Measurements from ENCODE around the gene MYCBP2. TPM values are rescaled to one million over a fixed set of nuclear protein-coding genes. Genes with fewer than 3 reads are reported as not detected.

MYCBP2 gene, protein sequence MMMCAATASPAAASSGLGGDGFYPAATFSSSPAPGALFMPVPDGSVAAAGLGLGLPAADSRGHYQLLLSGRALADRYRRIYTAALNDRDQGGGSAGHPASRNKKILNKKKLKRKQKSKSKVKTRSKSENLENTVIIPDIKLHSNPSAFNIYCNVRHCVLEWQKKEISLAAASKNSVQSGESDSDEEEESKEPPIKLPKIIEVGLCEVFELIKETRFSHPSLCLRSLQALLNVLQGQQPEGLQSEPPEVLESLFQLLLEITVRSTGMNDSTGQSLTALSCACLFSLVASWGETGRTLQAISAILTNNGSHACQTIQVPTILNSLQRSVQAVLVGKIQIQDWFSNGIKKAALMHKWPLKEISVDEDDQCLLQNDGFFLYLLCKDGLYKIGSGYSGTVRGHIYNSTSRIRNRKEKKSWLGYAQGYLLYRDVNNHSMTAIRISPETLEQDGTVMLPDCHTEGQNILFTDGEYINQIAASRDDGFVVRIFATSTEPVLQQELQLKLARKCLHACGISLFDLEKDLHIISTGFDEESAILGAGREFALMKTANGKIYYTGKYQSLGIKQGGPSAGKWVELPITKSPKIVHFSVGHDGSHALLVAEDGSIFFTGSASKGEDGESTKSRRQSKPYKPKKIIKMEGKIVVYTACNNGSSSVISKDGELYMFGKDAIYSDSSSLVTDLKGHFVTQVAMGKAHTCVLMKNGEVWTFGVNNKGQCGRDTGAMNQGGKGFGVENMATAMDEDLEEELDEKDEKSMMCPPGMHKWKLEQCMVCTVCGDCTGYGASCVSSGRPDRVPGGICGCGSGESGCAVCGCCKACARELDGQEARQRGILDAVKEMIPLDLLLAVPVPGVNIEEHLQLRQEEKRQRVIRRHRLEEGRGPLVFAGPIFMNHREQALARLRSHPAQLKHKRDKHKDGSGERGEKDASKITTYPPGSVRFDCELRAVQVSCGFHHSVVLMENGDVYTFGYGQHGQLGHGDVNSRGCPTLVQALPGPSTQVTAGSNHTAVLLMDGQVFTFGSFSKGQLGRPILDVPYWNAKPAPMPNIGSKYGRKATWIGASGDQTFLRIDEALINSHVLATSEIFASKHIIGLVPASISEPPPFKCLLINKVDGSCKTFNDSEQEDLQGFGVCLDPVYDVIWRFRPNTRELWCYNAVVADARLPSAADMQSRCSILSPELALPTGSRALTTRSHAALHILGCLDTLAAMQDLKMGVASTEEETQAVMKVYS (N-terminal part only)
- 74.3 and 93.8 TPM in 2 replicates for total RNA-seq

DNA sequence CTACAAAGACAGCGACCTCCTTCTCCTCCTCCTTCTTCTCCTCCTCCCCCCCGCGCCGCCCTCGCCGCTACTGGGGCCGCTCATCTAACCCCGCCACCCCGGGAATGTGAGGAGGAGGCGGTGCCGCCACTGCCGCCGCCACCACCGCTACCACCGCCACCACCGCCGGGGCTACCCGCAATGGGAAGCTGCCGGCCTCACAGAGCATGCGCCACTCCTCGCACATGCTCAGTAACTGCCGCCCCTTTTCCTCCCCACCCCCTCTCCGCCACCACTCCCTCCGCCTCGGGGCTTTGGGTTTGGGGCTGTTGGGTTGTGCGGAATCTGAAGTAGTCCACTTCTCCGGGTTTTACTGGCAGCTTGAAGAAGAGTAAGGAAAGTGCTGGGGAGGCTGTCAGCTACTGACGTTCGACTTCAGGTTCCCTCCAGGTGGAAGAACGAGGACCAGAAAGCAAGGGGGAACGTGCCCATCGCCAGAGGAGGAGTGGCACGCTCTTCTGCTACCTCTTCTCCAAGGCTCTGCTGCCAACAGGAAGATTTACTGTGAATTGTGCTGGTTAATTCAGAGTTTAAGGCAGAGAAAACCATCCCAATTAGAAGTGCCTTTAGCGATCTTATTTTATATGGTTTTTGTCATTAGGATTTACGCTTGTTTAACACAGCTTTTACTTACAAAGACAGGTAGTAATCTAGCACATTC, at the start of gene MYCBP2:
Gene MYCBP2 (minus strand): TSS at position 190 of the 700 bp plus-strand sequence. CDS start 319 bp downstream, outside the sequence.
- intact Hi-C loops (cut with micrococcal nuclease) = loop anchor here (1.0 to 10.0 kb wide), 6 partner anchors 142 to 1868 kb away; partner anchors contain the start of genes FBXL3 and KCTD12

DNA sequence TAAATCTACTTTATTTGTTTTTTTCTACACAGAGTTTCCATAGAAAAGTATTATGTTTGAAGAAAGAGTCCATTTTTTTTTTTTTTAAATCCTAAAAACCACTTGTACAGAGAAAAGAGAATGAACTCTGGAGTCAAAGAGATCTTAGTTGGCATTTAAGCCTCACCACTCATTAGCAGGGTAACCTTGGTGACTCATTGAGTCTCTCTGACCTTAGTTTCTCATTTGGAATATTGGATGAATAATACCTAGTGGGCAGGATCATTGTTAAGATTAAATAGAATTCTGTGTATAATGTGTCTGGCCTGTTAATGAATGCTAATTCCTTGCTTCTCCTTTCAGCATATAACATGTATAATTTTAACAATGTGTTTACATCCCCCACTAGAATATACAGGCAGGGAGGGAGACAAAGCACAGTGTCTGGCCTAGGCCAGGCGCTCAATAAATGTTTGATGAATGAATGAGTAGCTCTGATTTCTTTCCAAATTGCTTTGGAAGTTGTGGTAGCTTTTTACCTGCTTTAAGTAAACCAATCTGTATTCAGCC, 48.7 kb upstream of the MYCBP2 start:
- Mint-ChIP-seq H3K4me3 (ENCODE audit: low read depth) (no peak overlapping the region), H3K36me3 (ENCODE audit: low read depth) (no peaks in the 10 kb centered on the region), H3K27ac (no peak overlapping the region), H3K27me3 (ENCODE audit: low read depth) (peaks cover 12% of the 10 kb centered on the region), H3K9me3 (no peaks in the 10 kb centered on the region), H3K4me1 (ENCODE audit: low read depth) (no peaks in the 10 kb centered on the region)
- no peak for DNase-seq (ENCODE audit: low spot score)
- intact Hi-C loops (cut with micrococcal nuclease) = no loop called here

More for the DNA sequence above, at the start of gene MYCBP2:
- peaks cover 59% of the 10 kb centered on the region for H3K4me1 Mint-ChIP-seq (ENCODE audit: low read depth)
- peak within 1 kb of the TSS; percentile 98 for H3K27ac Mint-ChIP-seq
- DNase-seq (ENCODE audit: low spot score) = peak; percentile 97
- peaks cover 18% of the 10 kb centered on the region for H3K36me3 Mint-ChIP-seq (ENCODE audit: low read depth)
- peak within 1 kb of the TSS; percentile 98 for H3K4me3 Mint-ChIP-seq (ENCODE audit: low read depth)
- H3K9me3 Mint-ChIP-seq = no peaks in the 10 kb centered on the region
- H3K27me3 Mint-ChIP-seq (ENCODE audit: low read depth) = no peaks in the 10 kb centered on the region

DNA sequence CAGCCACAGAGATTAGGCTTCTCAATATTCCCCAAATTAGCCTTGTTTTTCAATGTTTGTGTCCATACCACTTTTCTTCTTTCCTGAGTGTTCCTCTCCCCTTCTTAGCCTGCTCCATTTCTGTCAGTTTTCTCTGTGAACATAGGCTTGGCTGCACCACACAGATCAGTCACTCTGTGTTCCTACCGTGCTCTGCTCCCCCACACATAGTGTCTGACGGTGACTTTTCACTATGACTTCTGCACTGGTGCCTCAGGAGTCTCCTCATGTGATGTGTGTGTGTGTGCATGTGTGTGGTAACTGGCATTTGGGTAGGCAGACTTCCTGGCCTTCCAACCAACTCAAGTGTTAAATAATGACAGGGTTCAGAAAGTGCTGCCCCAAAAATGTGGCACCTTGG, 47.9 kb upstream of the MYCBP2 start:
- no peak for DNase-seq (ENCODE audit: low spot score)
- no peaks in the 10 kb centered on the region for H3K4me1 Mint-ChIP-seq (ENCODE audit: low read depth)
- H3K27ac Mint-ChIP-seq = no peak overlapping the region
- no peaks in the 10 kb centered on the region for H3K9me3 Mint-ChIP-seq
- H3K36me3 Mint-ChIP-seq (ENCODE audit: low read depth) = no peaks in the 10 kb centered on the region
- intact Hi-C loops (cut with micrococcal nuclease) = no loop called here
- peaks cover 15% of the 10 kb centered on the region for H3K27me3 Mint-ChIP-seq (ENCODE audit: low read depth)
- no peak overlapping the region for H3K4me3 Mint-ChIP-seq (ENCODE audit: low read depth)

DNA sequence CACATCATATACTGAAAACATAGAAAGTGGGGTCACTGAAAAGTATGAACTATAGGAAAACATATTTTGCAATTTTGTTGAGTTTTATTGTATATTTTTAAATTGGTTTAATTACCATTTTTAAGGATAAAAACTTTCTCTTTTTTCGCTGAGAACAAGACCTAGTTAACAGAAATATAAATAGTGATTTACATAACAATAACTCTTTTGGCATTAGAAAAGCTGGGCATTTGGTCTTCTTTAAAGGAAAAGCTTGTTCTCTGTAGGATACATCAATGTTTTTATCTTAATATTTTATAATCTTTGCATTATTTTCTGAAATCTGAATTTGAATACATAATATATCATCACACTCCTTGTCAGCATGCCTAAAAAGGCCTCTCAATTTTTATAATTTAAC, 47.4 kb upstream of the MYCBP2 start:
- Mint-ChIP-seq H3K4me3 (ENCODE audit: low read depth) (no peak overlapping the region), H3K36me3 (ENCODE audit: low read depth) (no peaks in the 10 kb centered on the region), H3K4me1 (ENCODE audit: low read depth) (no peaks in the 10 kb centered on the region), H3K27me3 (ENCODE audit: low read depth) (peaks cover 19% of the 10 kb centered on the region), H3K27ac (no peak overlapping the region), H3K9me3 (no peaks in the 10 kb centered on the region)
- DNase-seq (ENCODE audit: low spot score) = no peak
- intact Hi-C loops (cut with micrococcal nuclease) = no loop called here

DNA sequence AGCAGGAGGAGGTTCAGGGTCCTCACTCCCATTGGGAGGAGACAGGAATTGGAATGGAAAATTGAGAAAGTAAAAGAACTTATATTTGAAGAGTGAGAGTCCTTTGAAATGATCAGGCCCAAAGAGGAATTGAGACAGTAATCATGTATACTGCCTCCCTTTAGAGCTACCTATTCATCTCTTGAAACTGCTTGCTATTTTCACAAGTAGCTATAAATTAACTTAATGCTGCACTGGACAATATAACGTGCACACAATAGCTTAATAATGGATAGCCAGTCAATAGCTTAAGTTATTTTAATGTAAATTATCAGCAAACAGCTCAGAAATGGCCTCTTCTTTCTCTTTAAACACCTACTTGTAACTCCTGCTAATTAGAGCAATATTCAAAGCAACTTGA, 46.6 kb upstream of the MYCBP2 start:
- Mint-ChIP-seq H3K27me3 (ENCODE audit: low read depth) (peaks cover 25% of the 10 kb centered on the region), H3K36me3 (ENCODE audit: low read depth) (no peaks in the 10 kb centered on the region), H3K4me3 (ENCODE audit: low read depth) (no peak overlapping the region), H3K4me1 (ENCODE audit: low read depth) (no peaks in the 10 kb centered on the region), H3K9me3 (no peaks in the 10 kb centered on the region), H3K27ac (no peak overlapping the region)
- intact Hi-C loops (cut with micrococcal nuclease) = no loop called here
- DNase-seq (ENCODE audit: low spot score) = no peak

DNA sequence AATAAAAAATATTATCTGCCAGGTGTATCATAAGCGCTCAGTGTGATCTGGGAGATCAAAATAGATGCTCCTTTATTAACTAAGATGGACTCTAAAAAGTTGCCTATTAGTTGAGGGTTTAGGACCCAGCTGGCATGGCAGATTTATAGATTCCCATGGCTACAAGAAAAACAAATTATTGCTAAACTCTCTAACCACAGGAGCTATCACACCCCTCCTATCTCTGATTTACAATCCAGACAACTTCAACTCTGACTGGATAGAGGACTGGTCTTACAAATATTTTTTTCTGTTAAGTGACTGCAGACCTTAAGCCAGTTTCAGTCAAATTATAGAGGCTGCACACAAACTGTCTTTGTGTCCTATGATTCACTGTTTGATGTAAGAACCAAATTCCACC, 45.4 kb upstream of the MYCBP2 start:
- intact Hi-C loops (cut with micrococcal nuclease) = no loop called here
- no peaks in the 10 kb centered on the region for H3K36me3 Mint-ChIP-seq (ENCODE audit: low read depth)
- H3K27me3 Mint-ChIP-seq (ENCODE audit: low read depth) = peaks cover 34% of the 10 kb centered on the region
- no peak for DNase-seq (ENCODE audit: low spot score)
- H3K9me3 Mint-ChIP-seq = no peaks in the 10 kb centered on the region
- H3K4me1 Mint-ChIP-seq (ENCODE audit: low read depth) = no peaks in the 10 kb centered on the region
- no peak overlapping the region for H3K4me3 Mint-ChIP-seq (ENCODE audit: low read depth)
- H3K27ac Mint-ChIP-seq = no peak overlapping the region

DNA sequence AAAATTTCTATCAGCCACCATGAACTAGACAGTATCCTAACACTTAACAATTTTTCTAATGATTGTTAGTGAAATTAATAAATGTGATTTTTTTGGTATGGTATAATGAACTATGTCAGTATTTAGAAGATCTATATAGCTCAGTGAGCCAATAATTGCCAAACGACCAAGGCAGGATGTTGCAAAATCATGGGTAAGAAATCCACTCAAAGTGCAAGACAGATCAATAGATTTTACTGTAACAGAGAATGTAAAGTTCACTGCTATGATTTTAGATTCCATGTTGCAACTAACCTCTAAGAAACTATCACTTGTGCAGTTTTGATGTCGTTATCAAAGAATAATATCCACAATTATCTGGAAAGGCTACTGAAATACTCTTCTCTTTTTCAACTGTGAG, 44.0 kb upstream of the MYCBP2 start:
- Mint-ChIP-seq H3K27ac (no peak overlapping the region), H3K4me1 (ENCODE audit: low read depth) (no peaks in the 10 kb centered on the region), H3K4me3 (ENCODE audit: low read depth) (no peak overlapping the region), H3K36me3 (ENCODE audit: low read depth) (no peaks in the 10 kb centered on the region), H3K9me3 (no peaks in the 10 kb centered on the region), H3K27me3 (ENCODE audit: low read depth) (peaks cover 34% of the 10 kb centered on the region)
- DNase-seq (ENCODE audit: low spot score) = no peak
- intact Hi-C loops (cut with micrococcal nuclease) = no loop called here

DNA sequence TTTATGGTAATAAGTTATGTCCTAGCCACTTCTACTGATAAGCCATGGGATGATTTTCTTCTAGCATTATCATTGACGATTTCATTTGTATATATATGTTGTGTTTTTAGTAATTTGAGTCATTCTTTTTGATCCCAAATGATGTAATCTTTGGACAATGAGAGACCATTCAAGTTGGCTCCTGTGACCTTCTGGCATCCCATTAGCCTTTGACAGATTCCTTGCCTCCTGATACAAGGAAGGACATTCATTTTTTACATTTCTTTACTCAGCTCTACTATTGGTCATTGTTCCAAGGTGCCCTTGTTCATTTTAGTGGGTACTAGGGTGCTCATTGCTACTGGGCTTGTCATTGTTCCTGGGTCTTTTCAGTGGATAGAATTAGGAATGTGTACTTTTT, 35.3 kb upstream of the MYCBP2 start:
- H3K36me3 Mint-ChIP-seq (ENCODE audit: low read depth) = no peaks in the 10 kb centered on the region
- H3K27me3 Mint-ChIP-seq (ENCODE audit: low read depth) = peaks cover 9% of the 10 kb centered on the region
- no peaks in the 10 kb centered on the region for H3K9me3 Mint-ChIP-seq
- no peak overlapping the region for H3K4me3 Mint-ChIP-seq (ENCODE audit: low read depth)
- H3K27ac Mint-ChIP-seq = no peak overlapping the region
- intact Hi-C loops (cut with micrococcal nuclease) = no loop called here
- no peak for DNase-seq (ENCODE audit: low spot score)
- H3K4me1 Mint-ChIP-seq (ENCODE audit: low read depth) = no peaks in the 10 kb centered on the region

DNA sequence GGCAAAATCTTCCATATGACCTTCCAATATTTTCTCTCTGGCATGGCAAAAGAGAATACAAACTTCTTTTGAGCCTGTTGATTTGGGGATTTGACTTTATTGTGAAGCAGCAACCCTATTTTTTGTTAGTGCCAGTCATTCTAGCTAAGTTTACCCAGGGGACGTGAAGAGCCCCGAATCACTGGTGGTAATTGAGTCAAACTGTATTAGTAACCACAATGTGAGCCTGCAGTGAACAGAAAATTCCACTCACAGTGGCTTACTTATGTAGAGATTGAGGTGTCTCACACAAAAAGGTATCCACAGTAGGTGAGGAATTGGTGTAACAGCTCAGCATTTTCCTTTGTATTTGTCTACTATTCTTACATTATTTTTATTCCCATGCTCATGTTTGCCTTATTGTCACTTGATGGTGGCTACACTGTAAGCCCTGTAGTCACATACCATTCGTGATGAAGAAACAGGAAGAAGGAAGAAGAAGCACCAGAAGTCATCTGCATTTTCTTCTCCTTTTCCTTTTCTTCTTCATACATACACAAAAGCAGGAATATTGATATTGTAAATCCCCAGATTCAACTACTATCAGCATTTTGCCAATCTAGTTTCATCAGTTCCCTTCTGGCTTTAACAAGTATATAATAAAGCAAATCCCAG, 33.3 kb upstream of the MYCBP2 start:
- Mint-ChIP-seq H3K27me3 (ENCODE audit: low read depth) (peaks cover 11% of the 10 kb centered on the region), H3K4me3 (ENCODE audit: low read depth) (no peak overlapping the region), H3K9me3 (no peaks in the 10 kb centered on the region), H3K36me3 (ENCODE audit: low read depth) (no peaks in the 10 kb centered on the region), H3K27ac (no peak overlapping the region), H3K4me1 (ENCODE audit: low read depth) (no peaks in the 10 kb centered on the region)
- intact Hi-C loops (cut with micrococcal nuclease) = no loop called here
- no peak for DNase-seq (ENCODE audit: low spot score)

DNA sequence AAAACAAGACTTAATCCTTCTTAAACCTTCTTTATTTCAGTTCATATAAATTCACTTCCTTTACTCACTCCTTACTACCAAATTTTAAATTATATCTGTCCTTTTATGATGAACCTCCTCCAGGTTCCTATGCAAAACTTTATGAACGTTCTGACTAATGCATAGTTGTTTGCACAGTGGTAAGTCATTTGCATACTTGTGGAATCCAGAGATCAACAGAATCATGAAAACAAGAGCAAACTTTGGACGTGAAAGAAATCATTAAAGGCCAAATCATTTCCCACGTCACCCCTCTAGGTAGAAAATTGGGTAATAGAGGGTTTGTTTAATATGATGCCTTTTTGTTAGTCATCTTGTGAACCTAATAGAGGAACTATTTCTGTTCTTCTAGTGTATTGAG, 32.3 kb upstream of the MYCBP2 start:
- H3K4me3 Mint-ChIP-seq (ENCODE audit: low read depth) = no peak overlapping the region
- H3K27me3 Mint-ChIP-seq (ENCODE audit: low read depth) = peaks cover 16% of the 10 kb centered on the region
- no peak overlapping the region for H3K27ac Mint-ChIP-seq
- H3K9me3 Mint-ChIP-seq = no peaks in the 10 kb centered on the region
- intact Hi-C loops (cut with micrococcal nuclease) = no loop called here
- peaks cover 1% of the 10 kb centered on the region for H3K4me1 Mint-ChIP-seq (ENCODE audit: low read depth)
- no peaks in the 10 kb centered on the region for H3K36me3 Mint-ChIP-seq (ENCODE audit: low read depth)
- no peak for DNase-seq (ENCODE audit: low spot score)

DNA sequence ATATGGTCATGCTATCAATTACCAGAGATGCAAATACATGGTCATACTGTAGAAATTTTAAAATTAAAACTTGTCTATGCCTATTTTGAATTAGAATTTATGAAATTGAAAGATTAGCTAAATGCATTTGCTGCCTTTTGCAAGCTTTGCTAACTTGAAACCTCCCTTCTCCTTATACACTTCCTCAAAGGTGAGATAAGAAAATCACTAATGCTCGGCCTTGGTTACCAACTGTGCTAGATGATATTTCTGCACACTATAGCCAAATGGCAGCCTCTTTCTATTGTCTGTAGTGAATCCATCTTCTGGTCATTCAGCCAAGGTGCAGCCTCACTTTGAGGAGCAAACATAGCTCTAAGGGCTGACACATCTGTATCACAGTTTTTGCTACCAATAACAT, 31.1 kb upstream of the MYCBP2 start:
- no peak overlapping the region for H3K27ac Mint-ChIP-seq
- peaks cover 5% of the 10 kb centered on the region for H3K4me1 Mint-ChIP-seq (ENCODE audit: low read depth)
- no peaks in the 10 kb centered on the region for H3K36me3 Mint-ChIP-seq (ENCODE audit: low read depth)
- intact Hi-C loops (cut with micrococcal nuclease) = no loop called here
- H3K27me3 Mint-ChIP-seq (ENCODE audit: low read depth) = peaks cover 18% of the 10 kb centered on the region
- no peaks in the 10 kb centered on the region for H3K9me3 Mint-ChIP-seq
- no peak overlapping the region for H3K4me3 Mint-ChIP-seq (ENCODE audit: low read depth)
- DNase-seq (ENCODE audit: low spot score) = no peak
